HG03139 (cell line): ENCODE data around the gene TMEM18.
"Not testable (repeated sequence)": the region's sequence is repeated elsewhere in the genome, so short reads cannot be mapped to it uniquely, and the experiment has no call there.

Experiments used
- ATAC-seq: cut with Tn5 transposase; IDR thresholded peaks from one replicate; pipeline ENCODE4 v1.9.1; 2021; ENCODE audit not compliant: unreplicated experiment

TMEM18 gene

GRCh38 chr2:677056-677958, at the start of gene TMEM18:
Gene TMEM18 (minus strand): TSS chr2:677406. CDS start chr2:677345, 61 bp downstream.
- peak; percentile 45 for ATAC-seq

GRCh38 chr2:726169-726568, 49.0 kb upstream of the TMEM18 start:
- ATAC-seq: peak; percentile 60

GRCh38 chr2:725468-725867, 48.3 kb upstream of the TMEM18 start:
- no peak for ATAC-seq

GRCh38 chr2:723761-724160, 46.6 kb upstream of the TMEM18 start:
- ATAC-seq: no peak

GRCh38 chr2:720842-721241, 43.6 kb upstream of the TMEM18 start:
- ATAC-seq: no peak

GRCh38 chr2:719734-720133, 42.5 kb upstream of the TMEM18 start:
- no peak for ATAC-seq

GRCh38 chr2:719191-719590, 42.0 kb upstream of the TMEM18 start:
- ATAC-seq: no peak

- no peak for ATAC-seq
These were observed 40.5 kb upstream of the TMEM18 start for GRCh38 chr2:717661-718060.

GRCh38 chr2:715854-716560, 38.8 kb upstream of the TMEM18 start:
- ATAC-seq: no peak

GRCh38 chr2:715038-715437, 37.8 kb upstream of the TMEM18 start:
- ATAC-seq: no peak

- ATAC-seq: peak; percentile 94
These were observed 37.0 kb upstream of the TMEM18 start for GRCh38 chr2:714005-714741.

- ATAC-seq: no peak
These were observed 33.9 kb upstream of the TMEM18 start for GRCh38 chr2:710867-711665.

- no peak for ATAC-seq
These were observed 32.0 kb upstream of the TMEM18 start for GRCh38 chr2:709138-709765.

- ATAC-seq: no peak
These were observed 31.5 kb upstream of the TMEM18 start for GRCh38 chr2:708667-709066.

GRCh38 chr2:705971-706511, 28.8 kb upstream of the TMEM18 start:
- ATAC-seq: peak; percentile 90

GRCh38 chr2:702765-703164, 25.6 kb upstream of the TMEM18 start:
- ATAC-seq: not testable (repeated sequence)

- ATAC-seq: no peak
These were observed 19.9 kb upstream of the TMEM18 start for GRCh38 chr2:696999-697627.

GRCh38 chr2:696463-696862, 19.3 kb upstream of the TMEM18 start:
- peak; percentile 99 for ATAC-seq

- no peak for ATAC-seq
These were observed 17.8 kb upstream of the TMEM18 start for GRCh38 chr2:694906-695510.
